Kidney (tissue), 14 donors: Measurements from ENCODE around the gene FMNL3. TPM values are rescaled to one million over a fixed set of nuclear protein-coding genes. Genes with fewer than 3 reads are reported as not detected.

ENCODE experiments used
- DNase-seq, 5 donors: peaks; one replicate each; pipeline ENCODE4 v3.0.0-alpha.2; 2013 to 2020
- FAIRE-seq: peaks from 2 replicates; lab custom pipeline; 2012; peaks lifted over from hg19 to GRCh38; lab: Jason Lieb, UNC
- H3K27ac ChIP-seq, 2 donors: one replicate each; pipeline ENCODE4 v1.7.0; 2013; ENCODE audit warnings: low read depth in 2 of 2, low read length in 2 of 2, inconsistent platforms in 1 of 2
- H3K27me3 ChIP-seq: one replicate; pipeline ENCODE4 v1.7.1; 2013; ENCODE audit warnings: low read length, inconsistent platforms; ENCODE audit not compliant: control insufficient read depth, insufficient read depth
- H3K36me3 ChIP-seq, 3 donors: one replicate each; pipeline versions ENCODE4 v1.7.0 to v1.7.1; 2013; ENCODE audit warnings: low read length in 3 of 3, control low read depth in 1 of 3, inconsistent platforms in 1 of 3; ENCODE audit not compliant: insufficient read depth in 3 of 3, control insufficient read depth in 2 of 3
- H3K4me1 ChIP-seq, 3 donors: one replicate each; pipeline versions ENCODE4 v1.7.0 to v1.7.1; 2013; ENCODE audit warnings: low read length in 3 of 3, inconsistent platforms in 1 of 3, low read depth in 1 of 3; ENCODE audit not compliant: control insufficient read depth in 2 of 3, insufficient read depth in 2 of 3
- H3K4me3 ChIP-seq, 3 donors: one replicate each; pipeline versions ENCODE4 v1.7.0 to v1.8.1; 2013; ENCODE audit warnings: low read length in 3 of 3, control low read depth in 1 of 3, inconsistent platforms in 1 of 3
- H3K9ac ChIP-seq, 3 donors: one replicate each; pipeline versions ENCODE4 v1.7.0 to v1.7.1; 2013; ENCODE audit warnings: low read length in 3 of 3, control low read depth in 1 of 3, inconsistent platforms in 1 of 3
- H3K9me3 ChIP-seq, 3 donors: one replicate each; pipeline versions ENCODE4 v1.7.0 to v1.7.1; 2013; ENCODE audit warnings: low read length in 3 of 3, control low read depth in 1 of 3, inconsistent platforms in 1 of 3; ENCODE audit not compliant: control insufficient read depth in 2 of 3, insufficient read depth in 1 of 3
- intact Hi-C: fragments of 100-400 bp; cut with DNase I; formaldehyde crosslinking; loops from one replicate; pipeline ENCODE4 v1.11.1; 2022
- polyA plus RNA-seq: library from polyadenylated mRNA; stranded (reverse); fragments of 350-450 nt; fragmentation: Illumina TruSeq; extraction: RNeasy Lipid Tissue Mini Kit (QIAGEN cat#74804); gene quantifications from one replicate; pipeline ENCODE4 v1.2.3, GENCODE V29; 2014; ENCODE audit warnings: low read depth, low replicate concordance; ENCODE audit not compliant: insufficient read depth
- total RNA-seq: library from RNA; stranded (reverse); fragmentation: NEBNext Ultra II Directional; extraction: Animal tissue kit (Norgen Biotek cat#: 25700); gene quantifications from one replicate; pipeline ENCODE4 v1.2.1, GENCODE V29; 2021
- TF ChIP-seq, protein P1 (sequence below): IDR thresholded peaks from 3 replicates; pipeline ENCODE4 v1.5.1; 2012; ENCODE audit warnings: mild to moderate bottlenecking, moderate library complexity, borderline replicate concordance; ENCODE audit not compliant: insufficient read depth; ENCODE audit errors: extremely low read depth
- donor health status: control.
- donor health status: control.
- donor health status: control.
- donor health status: control.
- donor health status: control.
- donor health status: DM: yes; HTN: yes; CAD: no.
- donor health status: Normal renal cell carcinoma (clear cell type).

Gene FMNL3
- total and polyA plus RNA-seq, 2 donors from 2014 or later, result 6.3 to 25.6 TPM

DNA sequence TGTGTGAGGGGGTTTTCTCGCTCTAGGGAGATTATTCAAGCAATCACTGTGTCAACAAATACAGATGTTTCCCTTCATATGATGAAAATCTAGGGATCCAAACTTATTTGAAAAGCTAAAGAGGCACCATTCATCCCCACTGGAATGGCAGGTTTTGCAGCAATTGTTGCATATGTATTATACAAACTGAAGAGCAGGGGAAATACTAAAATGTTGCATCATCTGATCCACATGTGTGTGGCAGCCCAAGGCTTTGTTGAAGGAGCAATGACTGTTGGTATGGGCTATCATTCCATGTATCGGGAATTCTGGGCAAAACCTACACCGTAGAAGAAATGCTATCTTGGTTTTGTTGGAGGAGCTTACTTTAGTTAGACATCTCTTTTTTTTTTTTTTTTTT lies 87.9 kb downstream of the FMNL3 start:
- DNase-seq, result no peak
- Histone ChIP-seq H3K36me3 (no peaks in the 10 kb centered on the region), H3K9me3 (no peaks in the 10 kb centered on the region), H3K4me1 (peaks cover 3 to 6% (median 4%) of the 10 kb centered on the region in 3 donors), H3K27ac (no peak overlapping the region), H3K27me3 (no peaks in the 10 kb centered on the region), H3K4me3 (no peak overlapping the region), H3K9ac (no peak overlapping the region)
- TF ChIP-seq, protein P1, sequence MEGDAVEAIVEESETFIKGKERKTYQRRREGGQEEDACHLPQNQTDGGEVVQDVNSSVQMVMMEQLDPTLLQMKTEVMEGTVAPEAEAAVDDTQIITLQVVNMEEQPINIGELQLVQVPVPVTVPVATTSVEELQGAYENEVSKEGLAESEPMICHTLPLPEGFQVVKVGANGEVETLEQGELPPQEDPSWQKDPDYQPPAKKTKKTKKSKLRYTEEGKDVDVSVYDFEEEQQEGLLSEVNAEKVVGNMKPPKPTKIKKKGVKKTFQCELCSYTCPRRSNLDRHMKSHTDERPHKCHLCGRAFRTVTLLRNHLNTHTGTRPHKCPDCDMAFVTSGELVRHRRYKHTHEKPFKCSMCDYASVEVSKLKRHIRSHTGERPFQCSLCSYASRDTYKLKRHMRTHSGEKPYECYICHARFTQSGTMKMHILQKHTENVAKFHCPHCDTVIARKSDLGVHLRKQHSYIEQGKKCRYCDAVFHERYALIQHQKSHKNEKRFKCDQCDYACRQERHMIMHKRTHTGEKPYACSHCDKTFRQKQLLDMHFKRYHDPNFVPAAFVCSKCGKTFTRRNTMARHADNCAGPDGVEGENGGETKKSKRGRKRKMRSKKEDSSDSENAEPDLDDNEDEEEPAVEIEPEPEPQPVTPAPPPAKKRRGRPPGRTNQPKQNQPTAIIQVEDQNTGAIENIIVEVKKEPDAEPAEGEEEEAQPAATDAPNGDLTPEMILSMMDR, result no peak
- intact Hi-C loops, result no loop called here
- FAIRE-seq, result no peak

DNA sequence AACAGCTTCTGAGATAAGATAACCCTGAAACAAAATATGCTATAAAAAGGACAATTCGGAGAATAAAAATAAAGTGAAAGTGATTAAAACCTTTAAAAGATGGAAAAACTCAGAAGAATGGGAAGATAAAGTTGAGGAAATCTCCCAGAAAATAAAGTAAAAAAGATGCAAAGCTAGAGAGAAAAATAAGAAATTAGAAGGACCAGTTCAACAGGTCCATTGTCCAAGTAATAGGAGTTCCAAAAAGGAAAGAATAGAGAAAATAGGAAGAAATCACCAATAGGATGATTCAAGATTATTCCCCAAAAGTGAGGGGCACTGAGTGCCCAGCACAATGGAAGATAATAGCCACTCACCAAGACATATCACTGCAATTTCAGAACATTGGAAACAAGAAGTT lies 88.6 kb downstream of the FMNL3 start:
- DNase-seq (no peak), FAIRE-seq (no peak)
- no peaks in the 10 kb centered on the region for H3K9me3 ChIP-seq
- no peak overlapping the region for H3K27ac ChIP-seq
- no peak overlapping the region for H3K4me3 ChIP-seq
- no peaks in the 10 kb centered on the region for H3K27me3 ChIP-seq
- H3K36me3 ChIP-seq, result no peaks in the 10 kb centered on the region
- peaks cover 3 to 6% (median 4%) of the 10 kb centered on the region in 3 donors for H3K4me1 ChIP-seq
- TF ChIP-seq, protein P1, result no peak
- intact Hi-C loops, result no loop called here
- no peak overlapping the region for H3K9ac ChIP-seq

DNA sequence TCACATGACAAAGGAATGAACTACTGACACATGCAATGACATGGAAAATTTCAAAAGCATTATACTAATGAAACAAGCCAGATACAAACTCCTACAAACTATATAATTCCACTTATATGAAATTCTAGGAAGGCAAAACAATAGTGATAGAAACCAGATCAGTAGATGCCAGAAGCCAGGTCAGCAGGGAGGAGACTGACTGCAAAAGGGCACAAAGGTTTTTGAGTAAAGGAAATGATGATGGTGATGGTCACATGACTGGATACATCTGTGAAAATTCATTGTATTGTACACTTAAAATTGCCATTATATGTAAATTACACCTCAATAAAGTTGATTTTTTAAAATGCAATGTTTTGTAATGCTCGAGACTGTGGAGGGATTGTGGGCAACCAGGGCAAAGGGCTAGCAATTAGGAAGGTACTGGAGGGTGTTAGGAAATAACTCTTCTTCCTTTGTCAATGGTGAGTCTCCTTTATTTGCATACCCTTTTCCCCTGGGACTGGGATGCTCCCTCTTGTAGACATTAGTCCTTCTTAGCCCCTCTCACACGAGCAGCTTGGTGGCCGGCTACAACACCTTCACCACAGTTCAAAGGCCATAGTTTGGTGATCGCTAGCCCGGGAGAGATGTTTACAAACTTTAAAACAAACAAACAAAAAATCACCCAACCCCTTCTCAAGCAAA lies 90.5 kb downstream of the FMNL3 start:
- FAIRE-seq (no peak), DNase-seq (no peak)
- Histone ChIP-seq H3K4me1 (peaks cover 2 to 3% (median 2%) of the 10 kb centered on the region in 3 donors), H3K9ac (no peak overlapping the region), H3K27ac (no peak overlapping the region), H3K36me3 (no peaks in the 10 kb centered on the region), H3K27me3 (no peaks in the 10 kb centered on the region), H3K9me3 (no peaks in the 10 kb centered on the region), H3K4me3 (no peak overlapping the region)
- TF ChIP-seq, protein P1, result no peak
- intact Hi-C loops, result no loop called here
